Common myeloid progenitor, CD34-positive (primary cell): ENCODE measurements around the gene SDK1.

ENCODE experiments used
- CTCF ChIA-PET: fragments of 350-600 bp; sonication (Branson Sonifier 250); formaldehyde crosslinking; loops from one replicate; lab custom pipeline; 2021; ENCODE audit warnings: antibody characterized with exemption; lab: Charles Lee
- POLR2A ChIA-PET: fragments of 350-600 bp; sonication (Branson Sonifier 250); formaldehyde crosslinking; loops from one replicate; lab custom pipeline; 2021; ENCODE audit warnings: antibody characterized with exemption; lab: Charles Lee
- DNase-seq, 3 donors: peaks; one replicate each; pipeline versions ENCODE4 v3.0.0 to v3.0.0-alpha.2; 2013
- H3K27ac ChIP-seq, 2 experiments: 1 replicate in 1 of 2; 2 replicates in 1 of 2; pipeline ENCODE4 v1.7.0; 2013; ENCODE audit warnings: inconsistent platforms in 2 of 2, low read length in 2 of 2, mild to moderate bottlenecking in 2 of 2, low read depth in 1 of 2, moderate library complexity in 1 of 2; ENCODE audit not compliant: severe bottlenecking in 2 of 2, insufficient read depth in 1 of 2, poor library complexity in 1 of 2
- H3K27me3 ChIP-seq, 5 experiments: replicated peaks in 2 of 5; 1 replicate in 3 of 5; 2 replicates in 2 of 5; pipeline versions ENCODE4 v1.6.1 to v1.7.0; 2013; ENCODE audit warnings: low read length in 4 of 5, mild to moderate bottlenecking in 2 of 5, moderate library complexity in 2 of 5, inconsistent platforms in 1 of 5; ENCODE audit not compliant: insufficient read depth in 5 of 5, control insufficient read depth in 4 of 5
- H3K36me3 ChIP-seq, 4 experiments: 1 replicate in 2 of 4; 2 replicates in 2 of 4; pipeline versions ENCODE4 v1.6.1 to v1.7.0; 2013; ENCODE audit warnings: low read length in 3 of 4, control low read depth in 1 of 4, mild to moderate bottlenecking in 1 of 4; ENCODE audit not compliant: control insufficient read depth in 4 of 4, insufficient read depth in 4 of 4
- H3K4me1 ChIP-seq, 4 experiments: 1 replicate in 3 of 4; 2 replicates in 1 of 4; pipeline versions ENCODE4 v1.6.1 to v1.7.1; 2013; ENCODE audit warnings: low read length in 3 of 4, mild to moderate bottlenecking in 3 of 4, control low read depth in 1 of 4, inconsistent platforms in 1 of 4, moderate library complexity in 1 of 4; ENCODE audit not compliant: control insufficient read depth in 4 of 4, insufficient read depth in 4 of 4; ENCODE audit errors: control extremely low read depth in 1 of 4
- H3K4me3 ChIP-seq, 7 experiments: 1 replicate in 4 of 7; 2 replicates in 3 of 7; pipeline versions ENCODE4 v1.5.1 to v1.7.0; 2013; ENCODE audit warnings: mild to moderate bottlenecking in 7 of 7, low read length in 6 of 7, moderate library complexity in 6 of 7, inconsistent platforms in 2 of 7, low read depth in 2 of 7, control low read depth in 1 of 7; ENCODE audit not compliant: insufficient read depth in 4 of 7, control insufficient read depth in 1 of 7; ENCODE audit errors: extremely low read depth in 1 of 7
- H3K9me3 ChIP-seq, 5 experiments: 1 replicate in 4 of 5; 2 replicates in 1 of 5; pipeline versions ENCODE4 v1.6.1 to v1.7.1; 2013; ENCODE audit warnings: low read length in 4 of 5, mild to moderate bottlenecking in 2 of 5, inconsistent platforms in 1 of 5, low read depth in 1 of 5, moderate library complexity in 1 of 5; ENCODE audit not compliant: control insufficient read depth in 4 of 5, insufficient read depth in 2 of 5; ENCODE audit errors: control extremely low read depth in 1 of 5
- WGBS: methylation state at CpG from one replicate; pipeline ENCODE4 v1.1.5; 2013; ENCODE audit not compliant: insufficient coverage; 5-methylcytosine and 5-hydroxymethylcytosine counted together

SDK1 gene

GRCh38 chr7:3378390-3379150, 77.5 kb downstream of the SDK1 start:
- no peak for DNase-seq
- Histone ChIP-seq H3K4me1 (no peaks in the 10 kb centered on the region), H3K27me3 (peaks cover 0 to 11% (median 3%) of the 10 kb centered on the region in 5 experiments), H3K9me3 (no peaks in the 10 kb centered on the region), H3K4me3 (no peak overlapping the region), H3K27ac (no peak overlapping the region), H3K36me3 (no peaks in the 10 kb centered on the region)
- ChIA-PET CTCF (no interaction called here), POLR2A (no interaction called here)
- WGBS = 96% methylated on average over 13 of the region's 18 CpGs

DNA sequence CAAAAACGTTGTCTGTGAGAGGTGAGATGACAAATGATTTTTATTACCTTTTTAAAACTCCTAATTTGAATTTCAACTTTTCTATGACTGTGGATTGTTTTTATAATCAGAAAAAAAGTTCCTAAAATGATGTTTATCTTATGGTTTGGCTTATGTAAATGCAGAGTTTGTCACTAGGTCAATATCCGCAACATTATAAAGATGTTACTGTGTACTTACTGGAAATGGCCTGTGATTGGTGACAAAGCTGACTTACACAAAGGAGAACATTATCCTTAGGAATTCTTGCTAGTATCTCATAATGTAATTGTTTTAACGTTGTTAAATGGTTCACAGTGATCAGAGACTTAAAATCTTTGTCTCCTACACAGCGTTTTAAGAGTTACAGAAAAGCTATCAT, 79.0 kb downstream of the SDK1 start:
- CTCF ChIA-PET = no interaction called here
- POLR2A ChIA-PET = no interaction called here
- 90% methylated on average over 2 of the region's 4 CpGs for WGBS
- Histone ChIP-seq H3K9me3 (no peaks in the 10 kb centered on the region), H3K27me3 (peaks cover 0 to 11% (median 3%) of the 10 kb centered on the region in 5 experiments), H3K4me3 (no peak overlapping the region), H3K36me3 (no peaks in the 10 kb centered on the region), H3K4me1 (no peaks in the 10 kb centered on the region), H3K27ac (no peak overlapping the region)
- DNase-seq = no peak

- H3K4me1 ChIP-seq = no peaks in the 10 kb centered on the region
- no peaks in the 10 kb centered on the region for H3K9me3 ChIP-seq
- H3K4me3 ChIP-seq = no peak overlapping the region
- H3K27me3 ChIP-seq = peaks cover 0 to 11% (median 3%) of the 10 kb centered on the region in 5 experiments
- 91% methylated on average over 10 of the region's 12 CpGs for WGBS
- CTCF ChIA-PET = no interaction called here
- no peak for DNase-seq
- no peak overlapping the region for H3K27ac ChIP-seq
- H3K36me3 ChIP-seq = no peaks in the 10 kb centered on the region
- POLR2A ChIA-PET = no interaction called here
Observed at GRCh38 chr7:3380886-3381685, 80.0 kb downstream of the SDK1 start.

DNA sequence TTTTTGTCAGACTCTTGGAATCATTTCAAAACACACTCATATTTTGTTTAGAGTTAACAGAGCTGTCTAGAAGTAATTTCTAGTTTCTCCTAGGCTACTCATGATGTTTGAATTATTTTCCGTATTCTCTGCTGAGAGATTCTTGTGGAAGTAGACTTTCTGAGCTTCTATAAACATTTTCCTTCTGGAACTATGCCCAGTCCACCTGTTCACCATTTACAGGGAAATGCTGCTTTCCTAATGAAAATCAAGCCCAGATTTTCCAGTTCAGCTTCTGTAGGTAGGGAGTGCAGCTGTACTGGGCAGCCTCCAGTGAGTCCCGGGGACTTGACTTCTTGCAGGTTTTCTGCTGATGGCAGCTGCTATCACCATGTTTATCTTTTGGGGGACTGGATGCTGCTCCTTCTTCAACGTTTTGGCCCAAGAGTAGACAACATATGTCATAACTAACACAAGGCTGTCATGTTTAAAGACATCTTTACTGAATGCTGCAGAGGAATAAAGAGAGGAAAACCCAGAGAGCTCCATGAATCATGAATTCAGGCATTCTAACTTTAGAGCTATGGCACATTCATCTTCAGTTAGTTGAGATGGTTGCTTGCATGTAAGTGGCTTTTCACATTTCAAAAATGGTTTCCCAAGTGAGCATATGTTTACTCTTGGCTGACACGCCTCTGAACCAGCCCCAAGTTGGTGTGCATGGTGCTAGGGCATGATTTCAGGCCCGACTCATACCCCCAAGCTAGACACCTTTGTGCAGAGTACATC, 85.6 kb downstream of the SDK1 start:
- ChIA-PET POLR2A (no interaction called here), CTCF (interaction anchor here (1.0 kb wide), 1 partner anchor 9 kb away, joined by 3 read pairs; no protein-coding TSS in a partner anchor)
- H3K36me3 ChIP-seq = no peaks in the 10 kb centered on the region
- WGBS = 71% methylated on average over 4 of the region's 5 CpGs
- no peak overlapping the region for H3K27ac ChIP-seq
- no peak overlapping the region for H3K4me3 ChIP-seq
- peaks cover 0 to 2% (median 0%) of the 10 kb centered on the region in 5 experiments for H3K27me3 ChIP-seq
- H3K4me1 ChIP-seq = no peaks in the 10 kb centered on the region
- H3K9me3 ChIP-seq = peaks cover 0 to 4% (median 0%) of the 10 kb centered on the region in 5 experiments
- DNase-seq = no peak

- Histone ChIP-seq H3K27me3 (peaks cover 0 to 2% (median 0%) of the 10 kb centered on the region in 5 experiments), H3K36me3 (no peaks in the 10 kb centered on the region), H3K9me3 (peaks cover 0 to 13% (median 4%) of the 10 kb centered on the region in 5 experiments), H3K4me3 (no peak overlapping the region), H3K27ac (no peak overlapping the region), H3K4me1 (no peaks in the 10 kb centered on the region)
- WGBS = 100% methylated on average over 2 of the region's 3 CpGs
- no peak for DNase-seq
- POLR2A ChIA-PET = no interaction called here
- CTCF ChIA-PET = no interaction called here
Observed at GRCh38 chr7:3393862-3394261, 92.8 kb downstream of the SDK1 start.

DNA sequence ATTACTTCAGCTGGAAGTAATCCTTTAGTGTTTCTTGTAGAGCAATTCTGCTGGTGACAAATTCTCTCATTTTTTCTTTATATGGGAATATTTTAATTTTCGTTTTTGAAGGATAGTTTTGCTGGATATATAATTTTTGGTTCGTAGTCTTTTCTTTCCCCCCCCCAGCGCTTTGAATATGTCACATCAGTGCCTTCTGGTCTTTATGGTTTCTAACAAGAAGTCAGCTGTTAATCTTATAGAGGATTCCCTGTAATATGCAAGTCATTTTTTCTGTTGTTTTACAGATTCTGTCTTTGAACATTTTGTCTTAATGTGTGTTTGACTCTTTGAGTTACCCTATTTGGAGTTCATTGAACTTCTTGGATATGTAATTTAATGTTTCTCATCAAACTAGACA, 96.3 kb downstream of the SDK1 start:
- ChIA-PET POLR2A (no interaction called here), CTCF (no interaction called here)
- H3K9me3 ChIP-seq = peaks cover 0 to 9% (median 4%) of the 10 kb centered on the region in 5 experiments
- no peaks in the 10 kb centered on the region for H3K36me3 ChIP-seq
- no peaks in the 10 kb centered on the region for H3K27me3 ChIP-seq
- no peak overlapping the region for H3K4me3 ChIP-seq
- H3K27ac ChIP-seq = no peak overlapping the region
- H3K4me1 ChIP-seq = no peaks in the 10 kb centered on the region
- no peak for DNase-seq
- no CpG with 5 or more reads among the region's 3 CpGs for WGBS
